HEK293T (cell line): ENCODE results near the gene IVD.

Source experiments
- CTCF ChIA-PET: fragments of 350-600 bp; formaldehyde crosslinking; extraction: SDS; loops from one replicate; lab custom pipeline; 2021; ENCODE audit warnings: antibody characterized with exemption, inconsistent platforms; lab: Yijun Ruan, JAX
- POLR2A ChIA-PET: fragments of 350-600 bp; formaldehyde crosslinking; extraction: SDS; loops from one replicate; lab custom pipeline; 2020; ENCODE audit warnings: antibody characterized with exemption, inconsistent platforms; lab: Yijun Ruan, JAX
- DNase-seq: peaks from one replicate; pipeline ENCODE4 v3.0.0; 2012; ENCODE audit warnings: mixed read lengths; ENCODE audit errors: extremely low spot score
- ARNT ChIP-seq: fragments of 450-650 bp; IDR thresholded peaks from 2 replicates; pipeline ENCODE4 v1.6.1; 2017; ENCODE audit warnings: mild to moderate bottlenecking
- BHLHE40 ChIP-seq: fragments of 450-650 bp; IDR thresholded peaks from 2 replicates; pipeline ENCODE4 v1.6.1; 2016; ENCODE audit warnings: mild to moderate bottlenecking, moderate library complexity, borderline replicate concordance
- CTBP1 ChIP-seq: fragments of 450-650 bp; IDR thresholded peaks from 2 replicates; pipeline ENCODE4 v1.6.1; 2016; ENCODE audit warnings: borderline replicate concordance
- ELF4 ChIP-seq: fragments of 450-650 bp; IDR thresholded peaks from 2 replicates; pipeline ENCODE4 v1.6.1; 2017; ENCODE audit warnings: antibody characterized with exemption
- FOXA1 ChIP-seq: fragments of 450-650 bp; IDR thresholded peaks from 2 replicates; pipeline ENCODE4 v1.6.1; 2016; ENCODE audit warnings: mild to moderate bottlenecking
- FOXK2 ChIP-seq: fragments of 450-650 bp; IDR thresholded peaks from 2 replicates; pipeline ENCODE4 v1.6.1; 2016; ENCODE audit warnings: mild to moderate bottlenecking
- FOXM1 ChIP-seq: fragments of 450-650 bp; IDR thresholded peaks from 2 replicates; pipeline ENCODE4 v1.6.1; 2017; ENCODE audit warnings: mild to moderate bottlenecking, borderline replicate concordance
- HDGF ChIP-seq: fragments of 450-650 bp; IDR thresholded peaks from 2 replicates; pipeline ENCODE4 v1.6.1; 2017; ENCODE audit warnings: antibody characterized with exemption, borderline replicate concordance
- L3MBTL2 ChIP-seq: fragments of 450-650 bp; conservative IDR thresholded peaks from 2 replicates; pipeline ENCODE4 v1.6.1; 2016; ENCODE audit warnings: mild to moderate bottlenecking
- LEF1 ChIP-seq: fragments of 450-650 bp; IDR thresholded peaks from 2 replicates; pipeline ENCODE4 v1.6.1; 2017; ENCODE audit warnings: mild to moderate bottlenecking, borderline replicate concordance
- NFRKB ChIP-seq: fragments of 450-650 bp; IDR thresholded peaks from 2 replicates; pipeline ENCODE4 v1.6.1; 2016; ENCODE audit warnings: mild to moderate bottlenecking, moderate library complexity
- SP1 ChIP-seq: fragments of 450-650 bp; IDR thresholded peaks from 2 replicates; pipeline ENCODE4 v1.6.1; 2017
- SUZ12 ChIP-seq: fragments of 450-650 bp; IDR thresholded peaks from 2 replicates; pipeline ENCODE4 v1.6.1; 2016; ENCODE audit warnings: mild to moderate bottlenecking
- TARDBP ChIP-seq: fragments of 450-650 bp; IDR thresholded peaks from 2 replicates; pipeline ENCODE4 v1.6.1; 2016
- ZNF384 ChIP-seq: fragments of 450-650 bp; IDR thresholded peaks from 2 replicates; pipeline ENCODE4 v1.6.1; 2016
- TF ChIP-seq, protein P1 (sequence below): fragments of 450-650 bp; IDR thresholded peaks from 2 replicates; pipeline ENCODE4 v1.6.1; 2016

IVD gene

DNA sequence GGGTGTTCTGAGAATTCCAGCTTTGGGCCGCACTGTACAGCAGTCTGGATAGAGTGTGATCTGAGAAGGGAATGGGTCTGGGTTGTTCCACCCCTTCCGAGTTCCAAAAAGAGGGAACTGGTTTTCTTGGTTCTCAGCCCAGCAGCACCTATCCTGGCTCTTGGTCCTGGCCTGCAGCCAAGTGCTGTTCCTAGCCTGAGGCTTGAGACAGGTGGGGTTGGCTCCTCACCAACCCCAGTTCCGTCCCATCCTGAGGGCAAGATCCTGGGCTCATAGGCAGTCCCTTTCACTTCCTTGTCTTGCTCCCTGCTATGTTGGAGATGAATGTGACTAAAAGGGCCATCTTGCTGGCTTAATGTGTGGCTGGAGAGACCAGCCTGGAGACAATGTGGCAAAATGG, 15.2 kb downstream of the IVD start:
- TF ChIP-seq ELF4, result no peak
- no peak for TF ChIP-seq HDGF
- TF ChIP-seq FOXM1, result no peak
- no peak for TF ChIP-seq BHLHE40
- TF ChIP-seq ARNT, result no peak
- TF ChIP-seq NFRKB, result no peak
- no peak for TF ChIP-seq FOXA1
- TF ChIP-seq, protein P1, sequence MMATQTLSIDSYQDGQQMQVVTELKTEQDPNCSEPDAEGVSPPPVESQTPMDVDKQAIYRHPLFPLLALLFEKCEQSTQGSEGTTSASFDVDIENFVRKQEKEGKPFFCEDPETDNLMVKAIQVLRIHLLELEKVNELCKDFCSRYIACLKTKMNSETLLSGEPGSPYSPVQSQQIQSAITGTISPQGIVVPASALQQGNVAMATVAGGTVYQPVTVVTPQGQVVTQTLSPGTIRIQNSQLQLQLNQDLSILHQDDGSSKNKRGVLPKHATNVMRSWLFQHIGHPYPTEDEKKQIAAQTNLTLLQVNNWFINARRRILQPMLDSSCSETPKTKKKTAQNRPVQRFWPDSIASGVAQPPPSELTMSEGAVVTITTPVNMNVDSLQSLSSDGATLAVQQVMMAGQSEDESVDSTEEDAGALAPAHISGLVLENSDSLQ, result no peak
- TF ChIP-seq SUZ12, result no peak
- no peak for TF ChIP-seq CTBP1
- no peak for TF ChIP-seq ZNF384
- TF ChIP-seq L3MBTL2, result no peak
- no peak for TF ChIP-seq FOXK2
- no peak for TF ChIP-seq SP1
- POLR2A ChIA-PET, result interaction anchor here (1.5 kb wide), 1 partner anchor 8 kb away, joined by 3 read pairs; no protein-coding TSS in a partner anchor
- CTCF ChIA-PET, result interaction anchor here (0.6 to 1.9 kb wide), 3 partner anchors 49 to 77 kb away, joined by 3 to 5 read pairs (median 3); no protein-coding TSS in a partner anchor
- no peak for DNase-seq

DNA sequence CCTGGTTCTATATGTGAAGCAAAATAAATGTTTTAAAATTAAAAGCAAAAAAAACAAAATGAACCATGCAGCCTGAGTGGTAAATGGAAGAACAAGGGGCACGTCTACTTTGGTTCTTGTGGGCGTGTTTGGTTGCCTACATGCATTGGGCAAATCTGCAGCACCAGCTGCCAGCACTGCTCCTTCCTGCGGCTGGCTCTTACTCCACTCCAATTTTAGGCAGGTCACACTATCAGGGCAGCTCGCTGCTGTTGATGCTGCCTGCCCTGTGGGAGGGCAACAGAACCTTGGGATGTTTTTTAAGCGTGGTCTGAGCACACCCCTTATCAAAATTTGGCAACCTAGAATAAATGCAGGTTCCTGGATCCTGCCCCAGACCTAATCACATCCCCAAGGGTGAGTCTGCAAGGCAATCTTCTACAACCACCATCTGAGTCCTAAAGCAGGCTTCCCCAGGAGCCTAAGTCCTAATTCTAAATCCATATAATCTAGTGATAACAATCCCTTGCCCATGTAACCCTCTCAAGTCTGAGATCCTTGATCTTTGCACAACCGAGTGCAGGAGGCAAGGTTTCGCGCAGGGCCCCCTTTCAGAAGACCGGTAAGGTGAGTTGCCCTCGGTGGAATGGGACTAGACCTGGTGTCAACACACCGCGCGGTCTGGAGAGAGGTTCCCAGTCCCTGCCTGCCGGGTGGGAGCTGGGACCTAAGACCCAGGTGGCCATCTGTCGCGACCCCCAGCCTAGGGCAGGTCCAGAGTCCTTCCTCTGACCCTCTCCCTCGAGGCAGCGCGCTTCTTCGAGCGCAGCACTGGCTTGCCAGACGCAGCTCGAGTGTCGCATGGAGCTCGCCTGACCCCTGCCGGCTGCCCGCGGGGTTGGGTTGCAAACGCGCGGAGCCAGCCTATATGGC, 15.9 kb downstream of the IVD start:
- DNase-seq, result peak; percentile 74
- no peak for TF ChIP-seq TARDBP
- TF ChIP-seq FOXK2, result no peak
- no peak for TF ChIP-seq BHLHE40
- no peak for TF ChIP-seq NFRKB
- TF ChIP-seq, protein P1, result no peak
- no peak for TF ChIP-seq ELF4
- no peak for TF ChIP-seq SUZ12
- no peak for TF ChIP-seq FOXA1
- TF ChIP-seq CTBP1, result no peak
- no peak for TF ChIP-seq SP1
- no peak for TF ChIP-seq HDGF
- TF ChIP-seq ARNT, result no peak
- TF ChIP-seq ZNF384, result no peak
- POLR2A ChIA-PET, result interaction anchor here (1.2 to 1.5 kb wide), 2 partner anchors 9 to 16 kb away, joined by 3 to 6 read pairs; partner anchors contain the start of gene IVD
- CTCF ChIA-PET, result interaction anchor here (0.6 to 1.9 kb wide), 8 partner anchors 10 to 355 kb away, joined by 3 to 5 read pairs (median 4); partner anchors contain the start of genes BAHD1 and CCDC9B

DNA sequence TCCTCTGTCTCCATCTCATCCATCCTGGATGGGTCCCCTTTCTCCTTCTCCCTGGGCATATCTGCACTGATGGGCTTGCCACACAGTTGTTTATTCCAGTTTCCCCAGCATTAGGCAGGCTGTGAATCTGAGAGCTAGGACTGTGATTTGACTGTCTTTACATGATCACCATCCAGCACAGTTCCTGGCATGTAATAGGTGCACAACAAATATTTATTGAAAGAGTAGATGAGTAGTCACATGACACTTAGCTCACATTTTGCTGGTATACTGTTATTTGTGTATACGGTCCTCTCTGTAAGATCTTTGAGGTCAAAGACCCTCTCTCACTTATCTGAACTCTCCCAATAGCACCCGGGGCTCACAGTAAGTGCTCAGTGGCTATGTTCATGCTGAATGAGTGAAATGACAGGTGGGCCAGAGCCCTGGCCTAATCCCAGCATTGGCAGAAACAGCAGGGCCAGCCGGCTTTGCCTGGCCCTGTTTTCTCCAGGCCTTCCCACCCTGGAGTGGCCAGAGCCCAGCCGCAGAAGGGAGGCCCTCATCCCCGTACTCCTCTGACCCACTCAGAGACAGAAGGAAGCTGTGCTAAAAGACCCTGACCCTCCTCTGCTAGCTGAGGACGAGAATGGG, 19.0 kb downstream of the IVD start:
- no peak for TF ChIP-seq TARDBP
- no peak for TF ChIP-seq L3MBTL2
- no peak for TF ChIP-seq FOXA1
- no peak for TF ChIP-seq HDGF
- TF ChIP-seq BHLHE40, result no peak
- TF ChIP-seq ZNF384, result no peak
- no peak for TF ChIP-seq CTBP1
- no peak for TF ChIP-seq FOXK2
- TF ChIP-seq NFRKB, result no peak
- TF ChIP-seq, protein P1, result no peak
- TF ChIP-seq FOXM1, result no peak
- TF ChIP-seq SP1, result no peak
- no peak for TF ChIP-seq SUZ12
- TF ChIP-seq ARNT, result no peak
- no peak for TF ChIP-seq ELF4
- no peak for DNase-seq
- ChIA-PET CTCF (interaction anchor here (1.0 kb wide), 1 partner anchor 15 kb away, joined by 5 read pairs; no protein-coding TSS in a partner anchor), POLR2A (interaction anchor here (0.8 to 1.4 kb wide), 2 partner anchors 16 to 18 kb away, joined by 3 to 5 read pairs; partner anchors contain the start of genes BAHD1 and IVD)

DNA sequence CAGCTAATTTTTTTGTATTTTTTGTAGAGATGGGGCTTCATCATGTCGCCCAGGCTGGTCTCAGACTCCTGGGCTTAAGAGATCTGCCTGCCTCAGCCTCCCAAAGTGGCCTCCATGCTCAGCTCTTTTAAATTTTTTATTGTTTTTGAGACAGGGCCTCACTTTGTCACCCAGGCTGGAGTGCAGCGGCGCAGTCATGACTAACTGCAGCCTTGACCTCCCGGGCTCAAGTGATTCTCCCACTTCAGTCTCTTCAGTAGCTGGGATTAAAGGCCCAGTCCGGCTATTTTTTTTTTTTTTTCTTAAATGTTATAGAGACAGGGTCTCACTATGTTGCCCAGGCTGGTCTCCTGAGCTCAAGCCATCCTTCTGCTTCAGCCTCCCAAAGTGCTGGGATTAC, 20.1 kb downstream of the IVD start:
- DNase-seq, result no peak
- POLR2A ChIA-PET, result interaction anchor here (1.4 kb wide), 1 partner anchor 19 kb away, joined by 5 read pairs; the partner anchor contains the start of gene IVD
- TF ChIP-seq FOXA1 (no peak), ARNT (no peak), L3MBTL2 (no peak), SP1 (no peak), SUZ12 (no peak), HDGF (no peak), CTBP1 (no peak), LEF1 (no peak), NFRKB (no peak), ZNF384 (no peak), ELF4 (no peak), TARDBP (no peak), BHLHE40 (no peak), FOXM1 (no peak), FOXK2 (no peak)
- TF ChIP-seq, protein P1, result no peak
- CTCF ChIA-PET, result no interaction called here

DNA sequence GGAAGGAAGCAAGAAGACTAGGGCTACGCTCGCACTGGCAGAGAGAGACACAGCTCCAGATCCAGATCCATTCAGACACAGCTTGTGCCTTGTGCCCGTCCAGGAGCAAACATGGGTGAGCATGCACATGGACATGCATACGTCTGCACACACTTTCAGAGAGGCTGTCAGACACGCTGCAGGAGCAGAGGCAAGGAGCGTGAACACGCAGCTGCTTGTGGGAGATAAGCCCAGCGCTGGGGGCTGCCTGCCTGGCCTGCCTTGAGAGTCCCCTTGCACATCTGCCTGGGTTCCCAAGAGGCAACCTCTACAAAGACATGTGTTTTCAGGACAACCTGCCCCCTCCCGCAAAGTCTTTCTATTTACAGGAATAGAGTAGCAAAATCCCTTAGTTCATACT, 21.6 kb downstream of the IVD start:
- ChIA-PET CTCF (no interaction called here), POLR2A (no interaction called here)
- DNase-seq, result no peak
- TF ChIP-seq FOXM1 (no peak), NFRKB (no peak), ELF4 (no peak), HDGF (no peak), TARDBP (no peak), FOXK2 (no peak), SP1 (no peak), FOXA1 (no peak), L3MBTL2 (no peak)
- TF ChIP-seq, protein P1, result no peak
